IMR-90 (cell line): Measurements from ENCODE around the gene ETF1. TPM values are rescaled to one million over a fixed set of nuclear protein-coding genes. Genes with fewer than 3 reads are reported as not detected.

Source experiments
- ATAC-seq: fragments of 200-7000 bp; cut with Tn5 transposase; 2 replicates; pipeline ENCODE4 v1.9.1; 2020; ENCODE audit warnings: low read depth, mild to moderate bottlenecking, moderate library complexity
- BruUV-seq: library from RNA; stranded (reverse); fragments of 400-500 nt; replicated peaks from 2 replicates; lab custom pipeline; 2021; lab: Mats Ljungman, UMichigan
- CTCF ChIA-PET: fragments of 300-600 bp; formaldehyde crosslinking; extraction: SDS; loops from one replicate; lab custom pipeline; 2021; ENCODE audit warnings: antibody characterized with exemption; lab: Yijun Ruan, JAX
- POLR2A ChIA-PET: fragments of 300-600 bp; sonication (Branson Sonifier 250); formaldehyde crosslinking; loops from one replicate; lab custom pipeline; 2022; ENCODE audit warnings: antibody characterized with exemption; ENCODE audit not compliant: unreplicated experiment; lab: Charles Lee
- DNase-seq: peaks from one replicate; pipeline ENCODE4 v3.0.0; 2013
- H2AFZ ChIP-seq: replicated peaks from 2 replicates; pipeline ENCODE3; 2013; ENCODE audit warnings: low read length, mild to moderate bottlenecking; ENCODE audit not compliant: poor library complexity
- H2AK5ac ChIP-seq: 2 replicates; pipeline ENCODE4 v1.6.1; 2013; ENCODE audit warnings: low read depth, low read length, inconsistent platforms
- H2AK9ac ChIP-seq: replicated peaks from 2 replicates; pipeline ENCODE3; 2013; ENCODE audit warnings: mild to moderate bottlenecking, low read depth, low read length, moderate library complexity; ENCODE audit not compliant: poor library complexity
- H2BK120ac ChIP-seq: 2 replicates; pipeline ENCODE4 v1.6.1; 2013; ENCODE audit warnings: low read depth, low read length, inconsistent platforms
- H2BK15ac ChIP-seq: 3 replicates; pipeline ENCODE4 v1.6.1; 2013; ENCODE audit warnings: low read depth, low read length, inconsistent platforms
- H2BK20ac ChIP-seq: 2 replicates; pipeline ENCODE4 v1.6.1; 2013; ENCODE audit warnings: low read depth, mild to moderate bottlenecking, inconsistent platforms, low read length, moderate library complexity
- H2BK5ac ChIP-seq: 2 replicates; pipeline ENCODE4 v1.6.1; 2013; ENCODE audit warnings: mild to moderate bottlenecking, low read depth, low read length, inconsistent platforms; ENCODE audit not compliant: poor library complexity, severe bottlenecking
- H3K14ac ChIP-seq: replicated peaks from 2 replicates; pipeline ENCODE4 v1.6.1; 2013; ENCODE audit warnings: low read depth, low read length, inconsistent platforms
- H3K18ac ChIP-seq: 2 replicates; pipeline ENCODE4 v1.6.1; 2013; ENCODE audit warnings: low read depth, low read length, control low read depth
- H3K23ac ChIP-seq: 2 replicates; pipeline ENCODE4 v1.6.1; 2013; ENCODE audit warnings: low read depth, low read length, inconsistent platforms
- H3K27ac ChIP-seq: 2 replicates; pipeline ENCODE4 v1.5.1; 2013; ENCODE audit warnings: mild to moderate bottlenecking, control low read depth, low read length; ENCODE audit not compliant: insufficient read depth
- H3K27me3 ChIP-seq: 2 replicates; pipeline ENCODE4 v1.6.1; 2013; ENCODE audit warnings: low read length; ENCODE audit not compliant: control insufficient read depth, insufficient read depth
- H3K36me3 ChIP-seq: 2 replicates; pipeline ENCODE4 v1.6.1; 2013; ENCODE audit warnings: low read length, mixed read lengths; ENCODE audit not compliant: control insufficient read depth, insufficient read depth
- H3K4ac ChIP-seq: 2 replicates; pipeline ENCODE4 v1.6.1; 2013; ENCODE audit warnings: low read depth, low read length, inconsistent platforms
- H3K4me1 ChIP-seq: 2 replicates; pipeline ENCODE4 v1.6.1; 2013; ENCODE audit warnings: low read length, mixed read lengths; ENCODE audit not compliant: control insufficient read depth, insufficient read depth
- H3K4me2 ChIP-seq: 2 replicates; pipeline ENCODE4 v1.6.1; 2013; ENCODE audit warnings: low read depth, mild to moderate bottlenecking, control low read depth, low read length, moderate library complexity
- H3K4me3 ChIP-seq: 2 replicates; pipeline ENCODE4 v1.5.1; 2013; ENCODE audit warnings: low read depth, mild to moderate bottlenecking, control low read depth, low read length, moderate library complexity; ENCODE audit not compliant: insufficient read depth
- H3K56ac ChIP-seq: 2 replicates; pipeline ENCODE4 v1.6.1; 2013; ENCODE audit warnings: low read length, inconsistent platforms; ENCODE audit not compliant: insufficient read depth; ENCODE audit errors: extremely low read depth
- H3K79me1 ChIP-seq, 2 experiments: 2 replicates each; pipeline ENCODE4 v1.6.1; 2013; ENCODE audit warnings: low read length in 2 of 2, inconsistent platforms in 1 of 2, low read depth in 1 of 2
- H3K9ac ChIP-seq: 2 replicates; pipeline ENCODE4 v1.6.1; 2013; ENCODE audit warnings: low read depth, low read length, control low read depth
- H3K9me1 ChIP-seq: 2 replicates; pipeline ENCODE4 v1.6.1; 2013; ENCODE audit warnings: low read length, inconsistent platforms; ENCODE audit not compliant: insufficient read depth
- H3K9me3 ChIP-seq: 2 replicates; pipeline ENCODE4 v1.6.1; 2013; ENCODE audit warnings: low read length; ENCODE audit not compliant: control insufficient read depth, insufficient read depth
- H4K20me1 ChIP-seq: 2 replicates; pipeline ENCODE4 v1.6.1; 2013; ENCODE audit warnings: low read length, inconsistent platforms; ENCODE audit not compliant: insufficient read depth
- H4K5ac ChIP-seq: 2 replicates; pipeline ENCODE4 v1.6.1; 2013; ENCODE audit warnings: mild to moderate bottlenecking, low read depth, low read length, control low read depth
- H4K8ac ChIP-seq, 2 experiments: 2 replicates each; pipeline ENCODE4 v1.6.1; 2013; ENCODE audit warnings: low read depth in 2 of 2, low read length in 2 of 2, control low read depth in 1 of 2, inconsistent platforms in 1 of 2
- H4K91ac ChIP-seq: 2 replicates; pipeline ENCODE4 v1.6.1; 2013; ENCODE audit warnings: low read depth, low read length, inconsistent platforms; ENCODE audit not compliant: insufficient read depth
- POLR2A ChIP-seq: IDR thresholded peaks from 2 replicates; pipeline ENCODE4 v1.6.1; 2012; ENCODE audit warnings: mild to moderate bottlenecking, low read depth, low read length
- WGBS, 2 experiments: methylation state at CpG; one replicate each; pipeline versions ENCODE4 v1.1.5 to v1.1.7; 2013; ENCODE audit warnings: missing lambda C conversion rate in 2 of 2; ENCODE audit not compliant: insufficient read length in 1 of 2; ENCODE audit errors: extremely low coverage in 2 of 2; 5-methylcytosine and 5-hydroxymethylcytosine counted together
- dilution Hi-C: fragments of 300-500 bp; cut with HindIII; formaldehyde crosslinking; loops from one replicate; pipeline ENCODE4 v1.14.3; 2018; ENCODE audit warnings: low sequenced_read_pairs; ENCODE audit not compliant: unreplicated experiment
- in situ Hi-C: fragments of 300-500 bp; cut with MboI; formaldehyde crosslinking; loops from 3 replicates; pipeline ENCODE4 v1.14.3; 2019; ENCODE audit warnings: low sequenced_read_pairs, inconsistent platforms, mixed read lengths
- intact Hi-C: fragments of 100-400 bp; cut with micrococcal nuclease; formaldehyde crosslinking; loops from 2 replicates; pipeline ENCODE4 v1.10.0; 2022
- polyA plus RNA-seq, 3 experiments: library from polyadenylated mRNA; depleted of rRNA; stranded (reverse); fragments of >200 nt; gene quantifications; 2 replicates each; pipeline ENCODE4 v1.2.3, GENCODE V29; 2012; ENCODE audit warnings: low replicate concordance in 1 of 3
- total RNA-seq: library from RNA; depleted of rRNA; stranded (reverse); fragments of >200 nt; gene quantifications from 2 replicates; pipeline ENCODE4 v1.2.3, GENCODE V29; 2012

Gene ETF1
- total and polyA plus RNA-seq, 2 of the 4 experiments (the other 2 are of a cell fraction), result 53.2 to 126 TPM

GRCh38 chr5:138502121-138502520 lies 40.9 kb downstream of the ETF1 start:
- POLR2A ChIA-PET, result no interaction called here
- H3K4me1 ChIP-seq, result peaks cover 3% of the 10 kb centered on the region; the same call in 1 of the 2 replicates
- H4K91ac ChIP-seq, result no peak overlapping the region
- WGBS, 2 experiments, result no CpG with 5 or more reads among the region's 4 CpGs
- no peak overlapping the region for H2BK5ac ChIP-seq
- DNase-seq, result no peak
- no peaks in the 10 kb centered on the region for H3K9me3 ChIP-seq
- H2BK15ac ChIP-seq, result no peak overlapping the region
- CTCF ChIA-PET, result interaction anchor here (2.7 kb wide), 1 partner anchor 53 kb away, joined by 10 read pairs; no protein-coding TSS in a partner anchor
- H3K14ac ChIP-seq, result no peak overlapping the region
- H3K4ac ChIP-seq, result no peak overlapping the region
- no peak overlapping the region for H2BK120ac ChIP-seq
- H4K20me1 ChIP-seq, result peaks cover 13% of the 10 kb centered on the region
- no peak overlapping the region for H3K9ac ChIP-seq
- H3K9me1 ChIP-seq, result no peaks in the 10 kb centered on the region
- peaks cover 5 to 18% of the 10 kb centered on the region in 2 experiments; a peak in 2 of 4 replicates for H3K79me1 ChIP-seq
- H2AK5ac ChIP-seq, result peak overlapping the region; percentile 1; the same call in 1 of the 2 replicates
- intact Hi-C loops, result no loop called here
- peak overlapping the region; percentile 29; the same call in 1 of the 2 replicates for H3K23ac ChIP-seq
- dilution Hi-C loops, result no loop called here
- peak overlapping the region; percentile 33 for H2AFZ ChIP-seq
- no peak overlapping the region for H2BK20ac ChIP-seq
- H3K18ac ChIP-seq, result no peak overlapping the region
- H3K36me3 ChIP-seq, result peaks cover 3% of the 10 kb centered on the region; the same call in 1 of the 2 replicates
- no peaks in the 10 kb centered on the region for H3K27me3 ChIP-seq
- H2AK9ac ChIP-seq, result no peak overlapping the region
- no peak overlapping the region for H4K8ac ChIP-seq
- no peak for TF ChIP-seq POLR2A
- no TSS peak for BruUV-seq
- no peak overlapping the region for H3K4me2 ChIP-seq
- H3K27ac ChIP-seq, result no peak overlapping the region
- H4K5ac ChIP-seq, result no peak overlapping the region
- ATAC-seq, result no peak
- no peak overlapping the region for H3K56ac ChIP-seq
- no peak overlapping the region for H3K4me3 ChIP-seq
- in situ Hi-C loops, result no loop called here
